T-helper 2 cell treated with Interferon-gamma antibody and Interleukin-4, amounts not matched to agents 5 μg/mL and 100 μg/mL, for 36 hours (primary cell): ENCODE measurements around the gene KCNA3.
"Not testable (repeated sequence)": the region's sequence is repeated elsewhere in the genome, so short reads cannot be mapped to it uniquely, and the experiment has no call there.

Source experiments
- DNase-seq: peaks from one replicate; pipeline ENCODE4 v3.0.0; 2021; ENCODE audit warnings: low spot score
- H3K27ac Mint-ChIP-seq: one replicate; pipeline ENCODE4 v1.8.0; 2021; ENCODE audit warnings: mild to moderate bottlenecking, mixed read lengths
- H3K27me3 Mint-ChIP-seq: one replicate; pipeline ENCODE4 v1.8.0; 2021; ENCODE audit warnings: low read depth, mixed read lengths
- H3K36me3 Mint-ChIP-seq: one replicate; pipeline ENCODE4 v1.8.0; 2021; ENCODE audit warnings: low read depth, mixed read lengths
- H3K4me1 Mint-ChIP-seq: one replicate; pipeline ENCODE4 v1.8.0; 2021; ENCODE audit warnings: low read depth, mixed read lengths
- H3K4me3 Mint-ChIP-seq: one replicate; pipeline ENCODE4 v1.8.0; 2022; ENCODE audit warnings: mild to moderate bottlenecking, moderate library complexity, mixed read lengths
- H3K9me3 Mint-ChIP-seq: one replicate; pipeline ENCODE4 v1.8.0; 2021; ENCODE audit warnings: mixed read lengths

Gene KCNA3

GRCh38 chr1:110672753-110673108 is 2.0 kb downstream of the KCNA3 start:
- peaks cover 53% of the 10 kb centered on the region for H3K36me3 Mint-ChIP-seq
- H3K27me3 Mint-ChIP-seq, result no peaks in the 10 kb centered on the region
- peak overlapping the region; percentile 92 for H3K4me3 Mint-ChIP-seq
- no peaks in the 10 kb centered on the region for H3K9me3 Mint-ChIP-seq
- DNase-seq, result peak; percentile 30
- peak overlapping the region; percentile 96 for H3K27ac Mint-ChIP-seq
- H3K4me1 Mint-ChIP-seq, result peaks cover 47% of the 10 kb centered on the region

DNA sequence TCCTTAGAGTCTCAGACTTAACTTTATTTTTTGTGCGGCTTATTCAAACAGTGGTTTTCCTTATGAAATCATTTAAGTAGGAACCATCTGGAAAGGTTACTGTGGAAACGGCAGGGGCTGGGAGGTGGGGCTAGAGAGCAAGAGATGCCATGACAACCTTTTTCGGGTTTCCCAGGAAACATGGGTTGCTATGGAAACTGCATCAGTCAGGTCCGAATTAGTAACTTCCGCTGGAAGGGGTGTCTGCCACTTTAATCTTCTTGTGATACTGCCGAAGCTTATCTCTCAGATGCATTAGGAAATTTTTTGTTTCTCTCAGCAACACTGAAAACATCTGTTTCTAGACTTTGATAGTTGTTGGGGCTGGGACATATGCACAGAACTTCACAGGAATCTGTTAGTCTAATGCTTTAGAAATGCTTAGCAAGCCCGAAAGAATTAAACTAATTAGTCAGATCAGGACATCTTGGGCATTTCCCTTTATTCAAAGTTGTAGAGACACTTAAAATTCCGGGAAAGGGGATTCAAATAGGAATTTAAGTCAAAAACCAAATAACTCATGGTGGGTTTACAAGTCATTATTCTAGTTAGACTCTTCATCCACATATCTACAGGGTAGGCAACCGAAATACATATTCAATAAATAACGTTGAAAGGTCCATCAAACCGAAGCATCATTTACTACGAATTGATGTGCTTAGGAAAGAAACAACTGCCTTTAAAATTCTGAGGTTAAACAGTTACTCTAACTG is 2.6 kb downstream of the KCNA3 start:
- H3K9me3 Mint-ChIP-seq, result no peaks in the 10 kb centered on the region
- peak overlapping the region; percentile 92 for H3K4me3 Mint-ChIP-seq
- H3K27me3 Mint-ChIP-seq, result no peaks in the 10 kb centered on the region
- peaks cover 53% of the 10 kb centered on the region for H3K36me3 Mint-ChIP-seq
- peak; percentile 83 for DNase-seq
- peaks cover 43% of the 10 kb centered on the region for H3K4me1 Mint-ChIP-seq
- H3K27ac Mint-ChIP-seq, result peak overlapping the region; percentile 96

- Mint-ChIP-seq H3K4me1 (peaks cover 39% of the 10 kb centered on the region), H3K4me3 (peak overlapping the region; percentile 92), H3K27me3 (no peaks in the 10 kb centered on the region), H3K27ac (peak overlapping the region; percentile 96), H3K9me3 (no peaks in the 10 kb centered on the region), H3K36me3 (peaks cover 53% of the 10 kb centered on the region)
- DNase-seq, result no peak
These were observed 3.4 kb downstream of the KCNA3 start for GRCh38 chr1:110671361-110671760.

GRCh38 chr1:110668549-110668948 is 6.2 kb downstream of the KCNA3 start:
- peak overlapping the region; percentile 79 for H3K4me3 Mint-ChIP-seq
- H3K4me1 Mint-ChIP-seq, result peaks cover 32% of the 10 kb centered on the region
- H3K9me3 Mint-ChIP-seq, result no peaks in the 10 kb centered on the region
- no peak for DNase-seq
- H3K27ac Mint-ChIP-seq, result peak overlapping the region; percentile 86
- no peaks in the 10 kb centered on the region for H3K27me3 Mint-ChIP-seq
- peaks cover 46% of the 10 kb centered on the region for H3K36me3 Mint-ChIP-seq

- H3K36me3 Mint-ChIP-seq, result peaks cover 45% of the 10 kb centered on the region
These were observed 7.0 kb downstream of the KCNA3 start for GRCh38 chr1:110667776-110668175.

GRCh38 chr1:110663241-110663640 is 11.5 kb downstream of the KCNA3 start:
- peaks cover 19% of the 10 kb centered on the region for H3K4me1 Mint-ChIP-seq
- H3K27me3 Mint-ChIP-seq, result no peaks in the 10 kb centered on the region
- H3K27ac Mint-ChIP-seq, result no peak overlapping the region
- H3K9me3 Mint-ChIP-seq, result no peaks in the 10 kb centered on the region
- peaks cover 40% of the 10 kb centered on the region for H3K36me3 Mint-ChIP-seq
- H3K4me3 Mint-ChIP-seq, result no peak overlapping the region
- DNase-seq, result no peak

More at GRCh38 chr1:110667776-110668175, 7.0 kb downstream of the KCNA3 start:
- peak overlapping the region; percentile 67 for H3K27ac Mint-ChIP-seq
- H3K4me3 Mint-ChIP-seq, result peak overlapping the region; percentile 59
- H3K9me3 Mint-ChIP-seq, result no peaks in the 10 kb centered on the region
- peaks cover 36% of the 10 kb centered on the region for H3K4me1 Mint-ChIP-seq
- no peaks in the 10 kb centered on the region for H3K27me3 Mint-ChIP-seq
- DNase-seq, result no peak

DNA sequence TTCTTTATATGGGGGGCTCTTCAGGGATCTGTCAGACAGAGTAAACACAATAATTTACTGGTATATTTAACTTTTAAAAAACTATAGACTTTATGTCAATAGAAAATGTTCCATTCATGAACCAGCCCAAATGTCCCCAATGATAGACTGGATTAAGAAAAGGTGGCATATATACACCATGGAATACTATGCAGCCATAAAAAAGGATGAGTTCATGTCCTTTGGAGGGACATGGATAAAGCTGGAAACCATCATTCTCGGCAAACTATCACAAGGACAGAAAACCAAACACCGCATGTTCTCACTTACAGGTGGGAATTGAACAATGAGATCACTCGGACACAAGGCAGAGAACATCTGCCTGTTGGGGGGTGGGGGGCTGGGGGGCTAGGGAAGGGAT is 15.2 kb downstream of the KCNA3 start:
- Mint-ChIP-seq H3K4me1 (peaks cover 31% of the 10 kb centered on the region), H3K36me3 (peaks cover 66% of the 10 kb centered on the region)
- not testable (repeated sequence) for H3K27ac Mint-ChIP-seq, H3K27me3 Mint-ChIP-seq, H3K4me3 Mint-ChIP-seq, DNase-seq, H3K9me3 Mint-ChIP-seq

DNA sequence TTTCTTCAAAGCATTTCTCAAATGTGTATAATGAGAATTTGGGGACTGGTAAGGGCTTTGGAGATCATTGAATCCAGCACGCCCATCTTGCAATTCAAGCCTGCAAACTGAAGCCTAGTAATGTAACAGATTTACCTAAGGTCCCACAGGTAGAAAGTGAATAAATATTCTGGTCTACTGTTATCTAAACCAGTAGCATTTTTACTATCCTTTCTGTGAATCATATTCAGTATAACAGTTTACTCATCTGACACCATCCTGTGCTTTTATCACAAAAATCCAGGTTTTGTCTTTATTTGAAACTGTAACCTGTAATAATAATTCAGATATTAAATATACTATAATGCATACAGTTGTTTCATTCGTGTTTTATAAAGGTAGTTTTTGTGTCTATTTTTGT is 17.4 kb downstream of the KCNA3 start:
- H3K9me3 Mint-ChIP-seq, result no peaks in the 10 kb centered on the region
- peaks cover 30% of the 10 kb centered on the region for H3K4me1 Mint-ChIP-seq
- H3K27ac Mint-ChIP-seq, result no peak overlapping the region
- no peak for DNase-seq
- peaks cover 66% of the 10 kb centered on the region for H3K36me3 Mint-ChIP-seq
- H3K4me3 Mint-ChIP-seq, result no peak overlapping the region
- no peaks in the 10 kb centered on the region for H3K27me3 Mint-ChIP-seq

- Mint-ChIP-seq H3K4me3 (no peak overlapping the region), H3K36me3 (peaks cover 17% of the 10 kb centered on the region), H3K9me3 (no peaks in the 10 kb centered on the region), H3K27me3 (no peaks in the 10 kb centered on the region), H3K4me1 (peaks cover 31% of the 10 kb centered on the region), H3K27ac (no peak overlapping the region)
- no peak for DNase-seq
These were observed 24.1 kb downstream of the KCNA3 start for GRCh38 chr1:110650609-110651008.

GRCh38 chr1:110648417-110648816 is 26.3 kb downstream of the KCNA3 start:
- no peak overlapping the region for H3K27ac Mint-ChIP-seq
- no peak for DNase-seq
- H3K4me3 Mint-ChIP-seq, result no peak overlapping the region
- peaks cover 41% of the 10 kb centered on the region for H3K4me1 Mint-ChIP-seq
- H3K27me3 Mint-ChIP-seq, result no peaks in the 10 kb centered on the region
- peaks cover 6% of the 10 kb centered on the region for H3K36me3 Mint-ChIP-seq
- H3K9me3 Mint-ChIP-seq, result no peaks in the 10 kb centered on the region

DNA sequence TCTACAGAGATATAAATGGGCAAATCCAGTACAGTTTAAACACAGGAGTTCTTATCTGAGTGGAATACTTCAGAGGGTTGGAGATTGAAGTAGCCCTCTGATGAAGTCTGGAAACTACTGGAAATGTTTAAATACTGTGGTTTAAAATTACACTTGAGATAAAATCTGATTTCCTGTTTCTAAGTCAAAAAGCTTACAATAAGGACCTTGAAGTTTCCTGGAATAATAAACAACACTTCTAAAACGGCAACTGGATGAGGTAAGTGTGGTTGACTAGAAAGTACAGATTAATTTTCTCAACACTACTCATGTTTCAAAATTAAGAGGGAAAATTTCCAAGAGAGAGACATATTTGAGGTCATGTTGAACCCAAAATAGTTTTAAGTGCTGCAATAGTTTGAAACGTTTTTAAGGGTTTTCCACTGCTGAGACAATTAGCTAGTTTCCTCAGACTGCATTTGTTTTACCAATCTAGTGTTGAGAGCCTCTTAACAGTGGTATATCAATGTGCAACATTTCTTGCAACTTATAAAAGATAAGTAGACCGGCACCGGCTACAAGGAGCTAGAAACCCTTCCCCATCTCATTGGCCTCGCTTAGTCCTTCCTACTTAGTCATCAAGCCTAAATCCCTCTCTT is 27.4 kb downstream of the KCNA3 start:
- Mint-ChIP-seq H3K27ac (no peak overlapping the region), H3K4me1 (peaks cover 45% of the 10 kb centered on the region), H3K27me3 (no peaks in the 10 kb centered on the region), H3K36me3 (peaks cover 2% of the 10 kb centered on the region), H3K4me3 (no peak overlapping the region), H3K9me3 (no peaks in the 10 kb centered on the region)
- no peak for DNase-seq

DNA sequence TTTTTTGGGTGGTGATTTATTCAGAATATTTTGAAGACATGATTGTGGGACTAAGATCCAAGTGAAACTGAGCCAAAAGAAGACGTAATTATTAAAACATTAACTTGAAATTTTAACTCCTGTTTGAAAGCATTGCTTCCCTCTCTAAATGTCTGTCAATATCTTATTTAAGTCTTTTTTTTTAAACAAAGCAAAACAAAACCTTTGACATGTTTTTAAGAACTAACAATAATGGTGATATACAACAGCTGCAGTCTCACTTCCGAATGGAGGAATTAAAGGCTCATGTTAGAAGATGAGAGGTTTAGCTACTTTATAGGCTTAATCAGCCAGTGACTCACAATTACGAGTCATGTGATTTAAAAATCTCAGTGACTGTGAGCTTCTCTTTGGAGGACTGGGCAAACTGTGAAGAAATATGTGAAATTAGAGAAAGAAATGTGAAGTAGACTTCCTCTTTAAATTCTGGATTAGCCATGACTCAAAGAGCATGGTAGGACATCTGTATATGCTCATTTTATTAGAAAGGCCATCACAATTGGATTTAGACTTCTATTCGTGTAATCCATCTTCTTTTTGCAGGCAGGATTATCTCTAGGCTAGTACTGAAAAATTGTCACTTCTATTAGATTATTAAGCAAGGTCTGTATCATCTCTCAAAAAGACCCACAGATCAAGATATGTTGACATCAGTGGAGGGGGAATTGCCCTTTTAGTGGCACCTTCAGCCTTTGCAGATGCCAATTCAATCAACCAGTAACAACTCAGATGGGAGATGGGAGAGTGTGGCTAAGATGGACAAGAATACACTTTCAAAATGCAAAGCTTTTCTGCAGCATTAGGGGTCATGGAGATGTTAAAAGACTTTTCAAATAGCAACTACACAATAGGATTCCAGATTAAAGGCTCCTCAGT is 28.7 kb downstream of the KCNA3 start:
- Mint-ChIP-seq H3K4me3 (peak overlapping the region; percentile 64), H3K27ac (peak overlapping the region; percentile 73), H3K9me3 (peaks cover 4% of the 10 kb centered on the region), H3K4me1 (peaks cover 50% of the 10 kb centered on the region), H3K27me3 (no peaks in the 10 kb centered on the region), H3K36me3 (peaks cover 5% of the 10 kb centered on the region)
- no peak for DNase-seq

DNA sequence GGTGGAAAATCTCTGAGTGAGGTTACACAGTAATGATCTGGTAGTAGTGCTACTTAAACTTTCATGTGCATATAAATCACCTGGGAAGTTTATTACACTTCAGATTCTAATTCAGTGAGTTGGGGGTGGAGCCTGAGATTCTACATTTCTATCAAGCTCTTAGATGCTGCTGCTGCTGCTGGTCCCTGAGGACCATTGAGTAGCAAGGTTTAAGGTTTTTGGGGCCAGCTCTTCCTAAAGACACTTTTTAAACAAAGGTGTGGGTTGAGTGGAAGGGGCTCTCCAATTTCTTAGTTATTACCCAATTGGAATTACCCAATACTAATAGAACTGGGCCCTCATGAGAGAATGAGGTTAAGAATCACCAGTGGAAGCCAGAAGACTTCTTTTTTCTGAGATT is 29.5 kb downstream of the KCNA3 start:
- H3K4me3 Mint-ChIP-seq, result no peak overlapping the region
- no peaks in the 10 kb centered on the region for H3K27me3 Mint-ChIP-seq
- H3K9me3 Mint-ChIP-seq, result peaks cover 8% of the 10 kb centered on the region
- no peak for DNase-seq
- H3K27ac Mint-ChIP-seq, result no peak overlapping the region
- H3K36me3 Mint-ChIP-seq, result peaks cover 8% of the 10 kb centered on the region
- H3K4me1 Mint-ChIP-seq, result peaks cover 48% of the 10 kb centered on the region
